NCI-H2171 treated with DMSO at 0.1 percent for 48 hours (cell line): ENCODE data around the gene CCS.
"Not testable (repeated sequence)": the region's sequence is repeated elsewhere in the genome, so short reads cannot be mapped to it uniquely, and the experiment has no call there.

ENCODE experiments used
- DNase-seq: peaks from one replicate; lab custom pipeline; 2025; lab: John Stamatoyannopoulos, UW

The CCS gene

GRCh38 chr11:66591175-66591574 is 1.8 kb upstream of the CCS start:
- DNase-seq: no peak

- DNase-seq: no peak
Measured at GRCh38 chr11:66593303-66593635, 284 bp downstream of the CCS start.

- no peak for DNase-seq
Measured at GRCh38 chr11:66593650-66594049, 665 bp downstream of the CCS start.

- peak; percentile 15 for DNase-seq
Measured at GRCh38 chr11:66595245-66595904, 2.4 kb downstream of the CCS start.

- no peak for DNase-seq
Measured at GRCh38 chr11:66598993-66599392, 6.0 kb downstream of the CCS start.

- DNase-seq: no peak
Measured at GRCh38 chr11:66600219-66600618, 7.2 kb downstream of the CCS start.

GRCh38 chr11:66600631-66601233 is 7.7 kb downstream of the CCS start:
- DNase-seq: no peak

- DNase-seq: no peak
Measured at GRCh38 chr11:66603072-66603471, 10.1 kb downstream of the CCS start.

GRCh38 chr11:66604155-66604554 is 11.2 kb downstream of the CCS start:
- DNase-seq: no peak

GRCh38 chr11:66606608-66607007 is 13.6 kb downstream of the CCS start:
- not testable (repeated sequence) for DNase-seq

GRCh38 chr11:66607126-66607834 is 14.3 kb downstream of the CCS start:
- no peak for DNase-seq

- no peak for DNase-seq
Measured at GRCh38 chr11:66609721-66610617, 17.0 kb downstream of the CCS start.

- no peak for DNase-seq
Measured at GRCh38 chr11:66612458-66612857, 19.5 kb downstream of the CCS start.

GRCh38 chr11:66614073-66614472 is 21.1 kb downstream of the CCS start:
- no peak for DNase-seq

- DNase-seq: peak; percentile 99
Measured at GRCh38 chr11:66616379-66617154, 23.6 kb downstream of the CCS start, which contains the start of gene RBM14. Gene RBM14 (plus strand): TSS chr11:66616630. CDS start chr11:66616721, 91 bp downstream.

- no peak for DNase-seq
Measured at GRCh38 chr11:66617155-66617834, 24.3 kb downstream of the CCS start.

- DNase-seq: no peak
Measured at GRCh38 chr11:66619080-66619554, 26.1 kb downstream of the CCS start.

- no peak for DNase-seq
Measured at GRCh38 chr11:66624450-66624849, 31.5 kb downstream of the CCS start.

GRCh38 chr11:66625041-66625751 is 32.2 kb downstream of the CCS start:
- DNase-seq: no peak

- no peak for DNase-seq
Measured at GRCh38 chr11:66625752-66626149, 32.8 kb downstream of the CCS start.
